HG03565 (cell line): Measurements from ENCODE around the gene SCFD1.

Source experiments
- ATAC-seq: cut with Tn5 transposase; IDR thresholded peaks from one replicate; pipeline ENCODE4 v1.9.1; 2021; ENCODE audit warnings: mild to moderate bottlenecking, moderate library complexity; ENCODE audit not compliant: unreplicated experiment

Gene SCFD1

GRCh38 chr14:30754778-30755177 lies 132.7 kb downstream of the SCFD1 start:
- ATAC-seq = no peak

GRCh38 chr14:30756594-30756993 lies 134.5 kb downstream of the SCFD1 start:
- no peak for ATAC-seq

GRCh38 chr14:30757082-30757481 lies 135.0 kb downstream of the SCFD1 start:
- peak; percentile 71 for ATAC-seq

DNA sequence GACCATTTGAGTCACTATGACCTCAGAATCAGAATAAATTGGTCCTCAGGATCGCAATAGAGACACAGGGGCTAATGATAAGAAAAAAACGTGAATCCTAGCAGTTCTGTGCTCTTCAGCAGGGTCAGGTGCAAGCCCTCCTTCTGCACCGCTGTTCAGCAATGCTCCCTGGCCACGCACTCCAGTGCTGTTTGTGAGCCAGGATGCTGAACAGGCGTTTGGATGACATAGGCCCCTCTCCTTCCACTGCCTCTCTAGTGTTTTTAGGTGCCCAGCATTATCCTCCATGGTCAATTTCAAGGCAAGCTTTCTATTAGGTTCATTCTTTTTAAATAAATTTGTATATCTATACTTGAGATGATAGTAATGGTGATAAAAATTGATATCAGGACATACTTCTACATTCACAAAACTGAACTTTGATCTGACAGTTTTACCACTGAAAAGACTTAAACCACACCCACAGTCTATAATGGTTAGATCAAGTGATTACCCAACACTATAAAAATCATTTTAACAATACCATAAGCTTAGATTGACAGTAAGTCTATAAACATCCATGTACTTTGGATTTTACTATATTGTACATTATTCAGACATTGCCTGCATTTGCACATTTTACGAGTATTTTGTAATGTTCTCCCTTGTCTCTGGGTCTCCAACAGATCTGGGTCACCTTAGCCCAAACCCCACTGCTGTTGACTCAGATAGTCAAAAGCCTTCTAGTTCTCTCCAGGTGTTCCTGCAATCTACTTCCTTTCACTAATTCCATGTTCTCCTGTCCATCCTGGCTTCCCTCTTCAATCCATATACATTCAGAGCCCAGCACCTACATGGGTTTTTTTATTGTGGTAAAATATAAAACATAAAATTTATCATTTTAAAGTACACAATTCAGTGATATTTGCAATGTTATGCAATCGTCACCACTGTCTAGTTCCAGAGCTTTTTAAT lies 137.3 kb downstream of the SCFD1 start:
- ATAC-seq = no peak

DNA sequence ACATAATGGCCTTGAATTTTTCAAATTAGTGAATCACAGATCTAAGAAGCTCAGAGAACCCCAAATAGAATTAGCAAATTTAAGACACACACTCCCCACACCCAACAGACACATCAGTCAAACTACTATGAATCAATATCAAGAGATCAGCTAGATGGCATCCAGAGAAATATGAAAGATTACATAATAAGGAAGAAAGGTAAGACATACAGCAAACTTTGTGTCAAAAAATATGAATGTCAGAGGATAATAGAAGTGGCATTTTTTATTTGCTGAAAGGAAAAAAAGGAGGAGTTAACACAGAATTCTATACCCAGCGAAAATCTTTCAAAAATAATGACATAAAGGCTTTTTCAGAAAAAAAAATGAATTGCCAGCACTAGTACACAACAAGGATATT lies 141.8 kb downstream of the SCFD1 start:
- ATAC-seq = no peak

GRCh38 chr14:30767624-30768023 lies 145.5 kb downstream of the SCFD1 start:
- ATAC-seq = no peak

- no peak for ATAC-seq
Measured at GRCh38 chr14:30768791-30769190, 146.7 kb downstream of the SCFD1 start.

DNA sequence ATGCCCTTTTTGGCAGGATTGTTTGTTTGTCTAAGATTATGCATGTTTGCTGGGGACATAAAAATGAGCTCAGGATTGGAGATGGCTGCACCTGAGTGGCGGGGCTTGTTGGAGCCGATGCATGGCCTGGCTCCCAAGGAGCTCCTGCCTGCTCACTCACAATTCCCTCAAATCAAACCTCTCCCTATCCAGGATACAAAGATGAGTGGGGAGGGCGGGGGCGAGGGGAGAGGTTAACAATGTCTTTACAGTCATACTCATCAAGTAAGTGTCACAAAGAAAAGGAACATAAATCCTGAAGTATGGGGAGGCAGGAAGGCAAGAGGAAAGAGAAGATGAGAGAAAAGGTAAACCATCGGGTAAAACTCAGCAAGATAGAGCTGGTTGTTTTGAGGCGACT lies 148.3 kb downstream of the SCFD1 start:
- ATAC-seq = no peak

GRCh38 chr14:30771595-30771994 lies 149.5 kb downstream of the SCFD1 start:
- no peak for ATAC-seq

DNA sequence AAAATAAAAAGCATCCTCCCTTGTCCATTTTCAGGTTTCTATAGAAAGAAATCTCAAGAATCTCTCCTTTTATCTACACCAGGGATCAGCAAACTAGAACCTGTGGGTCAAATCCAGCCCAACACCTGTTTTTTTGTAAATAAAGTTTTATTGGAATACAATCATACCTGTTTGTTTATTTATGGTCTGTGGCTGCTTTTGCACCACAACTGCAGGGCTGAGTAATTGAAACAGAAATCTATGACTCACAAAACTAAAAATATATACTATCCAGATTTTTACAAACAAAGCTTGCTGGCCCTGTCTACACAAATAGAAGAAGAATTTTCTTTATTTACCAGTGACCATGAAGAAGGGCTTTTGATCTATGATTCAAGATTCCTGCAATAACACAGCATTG lies 157.1 kb downstream of the SCFD1 start:
- ATAC-seq = no peak
